ENCODE measurements around the gene LTB4R2. TPM values are rescaled to one million over a fixed set of nuclear protein-coding genes. Genes with fewer than 3 reads are reported as not detected.

Gene LTB4R2, protein sequence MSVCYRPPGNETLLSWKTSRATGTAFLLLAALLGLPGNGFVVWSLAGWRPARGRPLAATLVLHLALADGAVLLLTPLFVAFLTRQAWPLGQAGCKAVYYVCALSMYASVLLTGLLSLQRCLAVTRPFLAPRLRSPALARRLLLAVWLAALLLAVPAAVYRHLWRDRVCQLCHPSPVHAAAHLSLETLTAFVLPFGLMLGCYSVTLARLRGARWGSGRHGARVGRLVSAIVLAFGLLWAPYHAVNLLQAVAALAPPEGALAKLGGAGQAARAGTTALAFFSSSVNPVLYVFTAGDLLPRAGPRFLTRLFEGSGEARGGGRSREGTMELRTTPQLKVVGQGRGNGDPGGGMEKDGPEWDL
- 10 to 100 TPM in 2 of 4 donors, 1 to 10 TPM in 2; 6.8 to 18.5 (median 10.9) TPM for total RNA-seq

DNA sequence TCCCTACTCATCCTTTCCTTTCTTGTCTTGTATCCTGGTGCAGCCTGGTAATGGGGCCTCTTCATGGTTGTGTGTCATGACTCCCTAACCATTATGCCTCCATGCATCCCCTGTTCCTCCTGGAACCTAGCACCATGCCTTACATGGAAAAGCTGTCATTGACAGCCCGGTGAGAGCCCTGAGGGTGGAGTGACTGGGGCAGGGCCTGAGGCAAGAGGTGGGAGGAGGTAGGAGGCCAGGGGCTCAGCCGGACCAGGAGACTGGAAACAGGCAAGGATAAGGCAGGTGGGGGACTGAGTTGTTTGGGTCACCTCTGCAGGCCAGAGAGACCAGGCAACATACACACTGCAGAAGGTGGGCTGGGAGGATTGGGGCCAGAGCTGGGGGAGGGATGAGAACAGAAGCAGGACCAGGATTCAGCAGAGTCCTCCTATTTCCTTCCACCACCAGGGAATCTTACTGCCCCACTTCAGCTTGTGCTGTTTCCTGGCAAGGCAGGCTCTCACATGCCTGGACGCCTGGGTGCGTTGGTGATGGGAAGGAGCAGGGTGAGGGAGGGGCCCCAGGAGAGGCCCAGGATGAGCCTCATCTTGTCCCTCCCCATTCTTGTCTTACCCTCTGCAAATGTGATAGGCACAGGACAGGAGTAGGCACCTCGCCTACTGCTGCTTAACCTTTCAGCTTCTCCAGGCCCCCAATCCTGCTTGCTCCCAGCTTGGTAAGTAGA lies at the start of gene LTB4R2:
Gene LTB4R2, plus strand, starts transcription at position 603 of the 727 bp plus-strand sequence. CDS start 525 bp downstream, outside the sequence.
- H3K27ac ChIP-seq: peak within 1 kb of the TSS; percentile 82 to 89 (median 84)
- peak within 1 kb of the TSS in 1 of 3 donors; percentile 35 for H3K4me3 ChIP-seq (replicated peaks in 1 of 3)
- peaks cover 16 to 17% of the 10 kb centered on the region in 2 donors for H3K36me3 ChIP-seq
- H3K27me3 ChIP-seq: no peaks in the 10 kb centered on the region
- 78 to 81% methylated on average over 5 of the region's 5 CpGs for WGBS, 2 donors
- intact Hi-C loops (cut with DNase I): no loop called here
- TF ChIP-seq, protein P1, sequence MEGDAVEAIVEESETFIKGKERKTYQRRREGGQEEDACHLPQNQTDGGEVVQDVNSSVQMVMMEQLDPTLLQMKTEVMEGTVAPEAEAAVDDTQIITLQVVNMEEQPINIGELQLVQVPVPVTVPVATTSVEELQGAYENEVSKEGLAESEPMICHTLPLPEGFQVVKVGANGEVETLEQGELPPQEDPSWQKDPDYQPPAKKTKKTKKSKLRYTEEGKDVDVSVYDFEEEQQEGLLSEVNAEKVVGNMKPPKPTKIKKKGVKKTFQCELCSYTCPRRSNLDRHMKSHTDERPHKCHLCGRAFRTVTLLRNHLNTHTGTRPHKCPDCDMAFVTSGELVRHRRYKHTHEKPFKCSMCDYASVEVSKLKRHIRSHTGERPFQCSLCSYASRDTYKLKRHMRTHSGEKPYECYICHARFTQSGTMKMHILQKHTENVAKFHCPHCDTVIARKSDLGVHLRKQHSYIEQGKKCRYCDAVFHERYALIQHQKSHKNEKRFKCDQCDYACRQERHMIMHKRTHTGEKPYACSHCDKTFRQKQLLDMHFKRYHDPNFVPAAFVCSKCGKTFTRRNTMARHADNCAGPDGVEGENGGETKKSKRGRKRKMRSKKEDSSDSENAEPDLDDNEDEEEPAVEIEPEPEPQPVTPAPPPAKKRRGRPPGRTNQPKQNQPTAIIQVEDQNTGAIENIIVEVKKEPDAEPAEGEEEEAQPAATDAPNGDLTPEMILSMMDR (IDR thresholded peaks at IDR 0.05): no peak
- no peak for TF ChIP-seq POLR2A (IDR thresholded peaks at IDR 0.05)
- peaks cover 19 to 52% of the 10 kb centered on the region in 2 donors for H3K4me1 ChIP-seq
- no peaks in the 10 kb centered on the region for H3K9me3 ChIP-seq
- DNase-seq: no peak

DNA sequence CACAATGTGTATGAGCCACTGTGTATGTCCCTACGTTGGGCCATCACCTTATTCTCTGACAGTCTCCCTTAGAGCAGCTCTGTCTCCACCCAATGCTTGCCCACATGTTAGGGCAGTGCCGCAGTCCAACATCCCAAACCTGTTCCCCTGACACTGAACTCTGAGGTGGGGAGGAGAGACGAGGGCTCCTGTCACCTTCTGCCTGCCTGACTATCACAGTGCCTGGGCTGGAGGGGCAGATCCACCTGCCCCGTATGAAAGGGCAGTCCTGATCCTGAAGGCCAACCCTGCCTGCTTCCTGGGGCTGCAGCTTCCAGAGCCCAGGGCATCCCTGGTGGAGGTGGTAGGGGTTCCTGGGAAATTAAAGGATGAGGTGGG lies 49.2 kb upstream of the LTB4R2 start:
- H3K4me1 ChIP-seq: peaks cover 15 to 16% of the 10 kb centered on the region in 2 donors
- no peak overlapping the region for H3K27ac ChIP-seq
- H3K4me3 ChIP-seq (replicated peaks in 1 of 3): no peak overlapping the region
- no peaks in the 10 kb centered on the region for H3K27me3 ChIP-seq
- intact Hi-C loops (cut with DNase I): no loop called here
- H3K36me3 ChIP-seq: no peaks in the 10 kb centered on the region
- WGBS, 2 donors: 75 to 82% methylated on average over 2 to 4 of the region's 4 CpGs
- no peak for TF ChIP-seq POLR2A (IDR thresholded peaks at IDR 0.05)
- TF ChIP-seq, protein P1 (IDR thresholded peaks at IDR 0.05): no peak
- no peaks in the 10 kb centered on the region for H3K9me3 ChIP-seq
- no peak for DNase-seq

- H3K9me3 ChIP-seq: no peaks in the 10 kb centered on the region
- intact Hi-C loops (cut with DNase I): no loop called here
- H3K27ac ChIP-seq: no peak overlapping the region
- H3K4me1 ChIP-seq: peaks cover 15 to 16% of the 10 kb centered on the region in 2 donors
- H3K36me3 ChIP-seq: peaks cover under 1 to 4% of the 10 kb centered on the region in 2 donors
- TF ChIP-seq, protein P1 (IDR thresholded peaks at IDR 0.05): no peak
- TF ChIP-seq POLR2A (IDR thresholded peaks at IDR 0.05): no peak
- H3K27me3 ChIP-seq: no peaks in the 10 kb centered on the region
- WGBS, 2 donors: 91 to 94% methylated on average over 20 of the region's 20 CpGs
- H3K4me3 ChIP-seq (replicated peaks in 1 of 3): no peak overlapping the region
- no peak for DNase-seq
These were observed 48.5 kb upstream of the LTB4R2 start for GRCh38 chr14:24261256-24261968.

- intact Hi-C loops (cut with DNase I): no loop called here
- no peak overlapping the region for H3K4me3 ChIP-seq (replicated peaks in 1 of 3)
- TF ChIP-seq, protein P1 (IDR thresholded peaks at IDR 0.05): no peak
- no peak for TF ChIP-seq POLR2A (IDR thresholded peaks at IDR 0.05)
These were observed 48.0 kb upstream of the LTB4R2 start for GRCh38 chr14:24261969-24262327.

More at GRCh38 chr14:24261969-24262327, 48.0 kb upstream of the LTB4R2 start:
- Histone ChIP-seq H3K9me3 (no peaks in the 10 kb centered on the region), H3K36me3 (peaks cover 6 to 10% of the 10 kb centered on the region in 2 donors), H3K4me1 (peaks cover 15 to 16% of the 10 kb centered on the region in 2 donors), H3K27ac (no peak overlapping the region), H3K27me3 (no peaks in the 10 kb centered on the region)
- no peak for DNase-seq
- WGBS, 2 donors: 92 to 94% methylated on average over 16 to 18 of the region's 19 CpGs
